ENCODE measurements around the gene GNAZ.

GRCh38 chr22:23064381-23065068 lies 5.8 kb upstream of the GNAZ start:
- TF ChIP-seq CTCF (IDR thresholded peaks at IDR 0.05; ENCODE audit: low read length): no peak
- TF ChIP-seq EZH2 (optimal IDR thresholded peaks at IDR 0.05; ENCODE audit: low read depth, low read length): no peak
- no peak for TF ChIP-seq EZH2phosphoT487 (IDR thresholded peaks at IDR 0.05; ENCODE audit: low read length)
